ENCODE data around the gene THOC6.

GRCh38 chr16:3042376-3042775, 18.5 kb downstream of the THOC6 start:
- TF ChIP-seq CTCF (IDR thresholded peaks at IDR 0.05) (no peak), EZH2phosphoT487 (IDR thresholded peaks at IDR 0.05) (no peak), EZH2 (IDR thresholded peaks at IDR 0.05) (no peak)

All from neural progenitor cell (in vitro differentiated cells).